Activated CD8-positive, alpha-beta memory T cell treated with anti-CD3 and anti-CD28 coated beads for 1 hour (primary cell): ENCODE data around the gene N4BP2L2.
A peak's percentile ranks its signal among the peaks of the same experiment; 100 is the strongest.

Experiments
- DNase-seq, 2 donors: peaks; one replicate each; pipeline ENCODE4 v3.0.0-alpha.2; 2020; ENCODE audit warnings: low read depth in 1 of 2; ENCODE audit errors: extremely low read depth in 1 of 2

N4BP2L2 gene

GRCh38 chr13:32472194-32472621 lies 66.4 kb downstream of the N4BP2L2 start:
- DNase-seq, result no peak

GRCh38 chr13:32471187-32471922 lies 67.2 kb downstream of the N4BP2L2 start:
- no peak for DNase-seq

GRCh38 chr13:32468502-32469142 lies 70.0 kb downstream of the N4BP2L2 start:
- DNase-seq, result no peak

- no peak for DNase-seq
These were observed 82.0 kb downstream of the N4BP2L2 start for GRCh38 chr13:32456591-32456990.

- DNase-seq, result no peak
These were observed 83.0 kb downstream of the N4BP2L2 start for GRCh38 chr13:32455594-32455903.

- DNase-seq, result no peak
These were observed 83.6 kb downstream of the N4BP2L2 start for GRCh38 chr13:32454886-32455593.

GRCh38 chr13:32453981-32454380 lies 84.6 kb downstream of the N4BP2L2 start:
- DNase-seq, result no peak

GRCh38 chr13:32448972-32449371 lies 89.6 kb downstream of the N4BP2L2 start:
- no peak for DNase-seq

- no peak for DNase-seq
These were observed 90.5 kb downstream of the N4BP2L2 start for GRCh38 chr13:32447894-32448623.

GRCh38 chr13:32446773-32447465 lies 91.7 kb downstream of the N4BP2L2 start:
- DNase-seq, result no peak

GRCh38 chr13:32446220-32446619 lies 92.4 kb downstream of the N4BP2L2 start:
- no peak for DNase-seq

- no peak for DNase-seq
These were observed 93.1 kb downstream of the N4BP2L2 start for GRCh38 chr13:32445461-32445860.

GRCh38 chr13:32443111-32443510 lies 95.5 kb downstream of the N4BP2L2 start:
- peak in 1 of 2 donors; percentile 7 for DNase-seq

GRCh38 chr13:32438871-32439270 lies 99.7 kb downstream of the N4BP2L2 start:
- DNase-seq, result no peak

GRCh38 chr13:32432856-32433255 lies 105.7 kb downstream of the N4BP2L2 start:
- no peak for DNase-seq

- DNase-seq, result no peak
These were observed 107.2 kb downstream of the N4BP2L2 start for GRCh38 chr13:32431361-32431760.

- DNase-seq, result no peak
These were observed 108.4 kb downstream of the N4BP2L2 start for GRCh38 chr13:32430018-32430747.

- no peak for DNase-seq
These were observed 109.1 kb downstream of the N4BP2L2 start for GRCh38 chr13:32429433-32429909.

- no peak for DNase-seq
These were observed 109.8 kb downstream of the N4BP2L2 start for GRCh38 chr13:32428581-32429432.
